ENCODE results near the gene CCZ1B.
"Not testable (repeated sequence)": the region's sequence is repeated elsewhere in the genome, so short reads cannot be mapped to it uniquely, and the experiment has no call there.

DNA sequence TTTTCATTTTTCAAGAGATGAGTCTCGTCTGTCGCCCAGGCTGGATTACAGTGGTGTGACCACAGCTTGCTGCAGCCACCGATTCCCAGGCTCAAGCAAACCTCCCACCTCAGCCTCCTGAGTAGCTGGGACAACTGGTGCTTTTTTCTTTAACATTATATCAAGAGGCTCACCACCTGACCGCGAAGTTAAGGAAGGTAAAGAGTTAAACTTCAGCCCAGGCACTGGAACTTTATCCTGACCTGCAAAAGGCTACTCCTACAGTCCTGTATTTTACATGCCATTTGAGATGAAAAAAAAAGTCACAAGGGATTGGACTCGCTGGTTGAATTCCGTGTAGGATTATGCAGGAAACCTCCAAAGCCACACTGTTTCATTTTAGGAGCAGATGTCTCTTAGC lies 10.6 kb downstream of the CCZ1B start:
- TF ChIP-seq, protein P1, sequence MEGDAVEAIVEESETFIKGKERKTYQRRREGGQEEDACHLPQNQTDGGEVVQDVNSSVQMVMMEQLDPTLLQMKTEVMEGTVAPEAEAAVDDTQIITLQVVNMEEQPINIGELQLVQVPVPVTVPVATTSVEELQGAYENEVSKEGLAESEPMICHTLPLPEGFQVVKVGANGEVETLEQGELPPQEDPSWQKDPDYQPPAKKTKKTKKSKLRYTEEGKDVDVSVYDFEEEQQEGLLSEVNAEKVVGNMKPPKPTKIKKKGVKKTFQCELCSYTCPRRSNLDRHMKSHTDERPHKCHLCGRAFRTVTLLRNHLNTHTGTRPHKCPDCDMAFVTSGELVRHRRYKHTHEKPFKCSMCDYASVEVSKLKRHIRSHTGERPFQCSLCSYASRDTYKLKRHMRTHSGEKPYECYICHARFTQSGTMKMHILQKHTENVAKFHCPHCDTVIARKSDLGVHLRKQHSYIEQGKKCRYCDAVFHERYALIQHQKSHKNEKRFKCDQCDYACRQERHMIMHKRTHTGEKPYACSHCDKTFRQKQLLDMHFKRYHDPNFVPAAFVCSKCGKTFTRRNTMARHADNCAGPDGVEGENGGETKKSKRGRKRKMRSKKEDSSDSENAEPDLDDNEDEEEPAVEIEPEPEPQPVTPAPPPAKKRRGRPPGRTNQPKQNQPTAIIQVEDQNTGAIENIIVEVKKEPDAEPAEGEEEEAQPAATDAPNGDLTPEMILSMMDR (IDR thresholded peaks at IDR 0.05 in 4 of 5, conservative IDR thresholded peaks at IDR 0.05 in 1 of 5) = not testable (repeated sequence)
- TF ChIP-seq POLR2A (IDR thresholded peaks at IDR 0.05) = not testable (repeated sequence)

All from gastrocnemius medialis (tissue), 4 donors.